SU-DHL-6 (cell line): ENCODE results near the gene YY1.

Experiments
- H2AFZ ChIP-seq: fragments of 200-600 bp; sonication (generic); 2 replicates; pipeline ENCODE4 v1.6.1; 2014; ENCODE audit warnings: low read depth, mild to moderate bottlenecking, moderate library complexity, mixed read lengths, antibody characterized with exemption, low read length; ENCODE audit not compliant: severe bottlenecking
- H3F3A ChIP-seq: fragments of 200-600 bp; shearing (Covaris generic); 2 replicates; pipeline ENCODE4 v1.6.0; 2016; ENCODE audit warnings: antibody characterized with exemption, mild to moderate bottlenecking; ENCODE audit not compliant: insufficient read depth
- H3K27ac ChIP-seq: fragments of 200-600 bp; sonication (generic); 2 replicates; pipeline ENCODE4 v1.5.1; 2016; ENCODE audit warnings: low read depth, mild to moderate bottlenecking, low read length, moderate library complexity, mixed read lengths
- H3K27me3 ChIP-seq: fragments of 200-600 bp; sonication (generic), shearing (Covaris generic); 2 replicates; pipeline ENCODE4 v1.6.0; 2014; ENCODE audit warnings: mild to moderate bottlenecking, low read length
- H3K36me3 ChIP-seq: fragments of 200-600 bp; sonication (generic); 2 replicates; pipeline ENCODE4 v1.6.1; 2014; ENCODE audit warnings: mild to moderate bottlenecking, low read length, mixed read lengths
- H3K4me2 ChIP-seq: fragments of 300-600, 200-600 bp; shearing (Covaris generic), sonication (generic); 2 replicates; pipeline ENCODE4 v1.6.0; 2014; ENCODE audit warnings: low read length, low read depth, mild to moderate bottlenecking; ENCODE audit not compliant: poor library complexity, severe bottlenecking
- H3K4me3 ChIP-seq: fragments of 200-600 bp; sonication (generic); 2 replicates; pipeline ENCODE4 v1.5.1; 2014; ENCODE audit warnings: antibody characterized with exemption, low read length, mild to moderate bottlenecking, mixed read lengths; ENCODE audit not compliant: insufficient read depth, poor library complexity, severe bottlenecking
- H3K79me2 ChIP-seq: fragments of 200-600 bp; sonication (generic); 2 replicates; pipeline ENCODE4 v1.6.1; 2014; ENCODE audit warnings: mild to moderate bottlenecking, low read length, moderate library complexity; ENCODE audit not compliant: insufficient read depth
- H3K9ac ChIP-seq: fragments of 200-600 bp; sonication (generic); 2 replicates; pipeline ENCODE4 v1.7.0; 2014; ENCODE audit warnings: mild to moderate bottlenecking, low read length
- H3K9me2 ChIP-seq: fragments of 200-600 bp; sonication (generic); replicated peaks from 2 replicates; pipeline ENCODE4 v1.6.1; 2014; ENCODE audit warnings: low read length; ENCODE audit not compliant: insufficient read depth
- H3K9me3 ChIP-seq: fragments of 200-600 bp; sonication (generic); 2 replicates; pipeline ENCODE4 v1.6.1; 2014; ENCODE audit warnings: low read length, mixed read lengths; ENCODE audit not compliant: insufficient read depth
- H4K20me1 ChIP-seq: fragments of 200-600 bp; sonication (generic); 2 replicates; pipeline ENCODE4 v1.6.1; 2014; ENCODE audit warnings: low read depth, mild to moderate bottlenecking, antibody characterized with exemption, low read length, moderate library complexity, mixed read lengths
- EZH2phosphoT487 ChIP-seq: fragments of 200-600 bp; sonication (generic), shearing (Covaris generic); conservative IDR thresholded peaks from 2 replicates; pipeline ENCODE4 v1.6.1; 2018; ENCODE audit warnings: mild to moderate bottlenecking, antibody characterized with exemption, low read length, moderate library complexity, mixed read lengths
- TF ChIP-seq, protein P1 (sequence below): fragments of 200-600 bp; sonication (generic); IDR thresholded peaks from one replicate; pipeline ENCODE4 v1.5.1; 2017; ENCODE audit warnings: antibody characterized with exemption, mild to moderate bottlenecking, low read length, moderate library complexity; ENCODE audit not compliant: insufficient read depth, poor library complexity, severe bottlenecking

Gene YY1

DNA sequence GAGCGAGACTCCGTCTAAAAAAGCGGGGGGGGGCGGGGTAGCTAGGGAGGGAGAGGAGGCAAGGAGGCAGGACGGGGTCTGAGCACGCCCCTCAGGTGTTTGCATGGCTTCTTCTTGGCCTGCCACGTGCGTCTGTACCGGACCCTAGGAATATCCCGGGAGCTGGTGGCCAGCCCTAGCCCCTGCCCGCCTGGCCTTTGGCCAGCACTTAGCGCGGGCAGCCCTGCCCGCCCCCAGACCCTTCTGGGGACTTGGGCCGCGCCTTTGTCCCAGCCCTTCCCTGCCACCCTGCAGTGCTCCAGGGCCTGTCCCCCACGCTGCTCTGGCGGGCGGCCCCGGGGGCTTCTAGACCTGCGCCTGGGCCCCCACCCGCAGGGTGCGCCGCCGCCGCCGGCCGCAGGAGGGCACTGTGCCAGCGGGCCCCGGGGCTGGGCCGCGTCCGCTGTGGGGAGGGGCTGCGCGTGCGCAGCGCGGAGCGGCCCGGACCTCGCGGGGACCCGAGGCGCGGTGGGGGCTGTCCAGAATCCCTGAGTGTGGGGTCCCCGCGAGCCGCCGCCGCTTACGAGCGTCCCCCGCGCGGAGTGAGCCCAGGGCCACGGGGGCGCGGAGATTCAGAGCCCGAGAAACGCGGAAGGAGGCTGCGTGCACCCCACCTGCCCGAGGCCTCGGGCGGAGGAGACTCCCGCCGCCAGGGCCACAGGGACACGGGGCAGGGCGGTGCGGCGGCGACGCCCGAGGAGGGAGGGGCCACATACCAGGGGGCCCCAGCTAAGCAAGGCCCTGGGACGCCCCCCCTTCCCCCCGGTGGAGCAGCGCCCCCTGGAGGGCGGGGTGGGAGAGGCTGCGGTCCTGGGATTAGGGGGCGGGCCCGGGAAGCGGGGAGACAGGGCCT lies 46.3 kb downstream of the YY1 start:
- Histone ChIP-seq H2AFZ (peak overlapping the region; percentile 86), H3F3A (peaks cover 27% of the 10 kb centered on the region), H3K36me3 (no peaks in the 10 kb centered on the region), H3K27ac (0 out of 2 replicates have a peak overlapping the region, but pooled peaks have one; percentile 42), H3K79me2 (peaks cover 11% of the 10 kb centered on the region; the same call in 1 of the 2 replicates), H3K9me3 (no peaks in the 10 kb centered on the region), H3K9me2 (no peaks in the 10 kb centered on the region), H3K4me3 (peak overlapping the region; percentile 72), H3K9ac (peak overlapping the region; percentile 83), H4K20me1 (no peaks in the 10 kb centered on the region), H3K27me3 (no peaks in the 10 kb centered on the region), H3K4me2 (peak overlapping the region; percentile 74)
- TF ChIP-seq, protein P1, sequence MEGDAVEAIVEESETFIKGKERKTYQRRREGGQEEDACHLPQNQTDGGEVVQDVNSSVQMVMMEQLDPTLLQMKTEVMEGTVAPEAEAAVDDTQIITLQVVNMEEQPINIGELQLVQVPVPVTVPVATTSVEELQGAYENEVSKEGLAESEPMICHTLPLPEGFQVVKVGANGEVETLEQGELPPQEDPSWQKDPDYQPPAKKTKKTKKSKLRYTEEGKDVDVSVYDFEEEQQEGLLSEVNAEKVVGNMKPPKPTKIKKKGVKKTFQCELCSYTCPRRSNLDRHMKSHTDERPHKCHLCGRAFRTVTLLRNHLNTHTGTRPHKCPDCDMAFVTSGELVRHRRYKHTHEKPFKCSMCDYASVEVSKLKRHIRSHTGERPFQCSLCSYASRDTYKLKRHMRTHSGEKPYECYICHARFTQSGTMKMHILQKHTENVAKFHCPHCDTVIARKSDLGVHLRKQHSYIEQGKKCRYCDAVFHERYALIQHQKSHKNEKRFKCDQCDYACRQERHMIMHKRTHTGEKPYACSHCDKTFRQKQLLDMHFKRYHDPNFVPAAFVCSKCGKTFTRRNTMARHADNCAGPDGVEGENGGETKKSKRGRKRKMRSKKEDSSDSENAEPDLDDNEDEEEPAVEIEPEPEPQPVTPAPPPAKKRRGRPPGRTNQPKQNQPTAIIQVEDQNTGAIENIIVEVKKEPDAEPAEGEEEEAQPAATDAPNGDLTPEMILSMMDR = peak; percentile 69
- no peak for TF ChIP-seq EZH2phosphoT487

DNA sequence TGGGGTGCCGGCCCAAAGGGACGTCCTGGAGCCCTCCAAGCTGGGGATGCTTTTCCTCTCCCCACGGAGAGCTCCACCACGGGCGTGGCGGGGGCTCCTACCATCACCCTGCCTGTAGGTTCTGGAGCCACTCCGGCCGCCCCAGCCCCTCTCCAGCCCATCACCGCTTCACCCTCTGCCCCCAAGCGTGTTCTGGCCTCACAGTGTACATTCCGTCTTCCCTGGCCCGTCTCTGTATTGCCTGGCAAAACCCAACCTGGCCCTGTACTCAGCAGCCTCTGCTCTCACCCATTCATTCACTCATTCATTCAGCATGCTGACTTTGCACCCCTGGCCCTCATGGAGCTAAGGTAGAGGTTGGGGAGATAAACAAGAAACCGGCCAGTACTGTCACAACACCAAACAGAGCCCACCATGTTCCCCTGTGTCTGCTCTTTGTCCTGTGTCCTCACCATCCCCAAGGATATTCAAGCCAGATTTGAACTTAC lies 47.0 kb downstream of the YY1 start:
- H3K9ac ChIP-seq = peak overlapping the region; percentile 83
- H3K4me3 ChIP-seq = peak overlapping the region; percentile 72
- no peaks in the 10 kb centered on the region for H4K20me1 ChIP-seq
- no peaks in the 10 kb centered on the region for H3K9me2 ChIP-seq
- 0 out of 2 replicates have a peak, but pooled peaks cover 7% of the 10 kb centered on the region for H3K79me2 ChIP-seq
- H3F3A ChIP-seq = peaks cover 27% of the 10 kb centered on the region
- TF ChIP-seq, protein P1 = no peak
- TF ChIP-seq EZH2phosphoT487 = no peak
- H3K36me3 ChIP-seq = no peaks in the 10 kb centered on the region
- H3K9me3 ChIP-seq = no peaks in the 10 kb centered on the region
- peak overlapping the region; percentile 74 for H3K4me2 ChIP-seq
- H2AFZ ChIP-seq = no peak overlapping the region
- no peaks in the 10 kb centered on the region for H3K27me3 ChIP-seq
- H3K27ac ChIP-seq = no peak overlapping the region

DNA sequence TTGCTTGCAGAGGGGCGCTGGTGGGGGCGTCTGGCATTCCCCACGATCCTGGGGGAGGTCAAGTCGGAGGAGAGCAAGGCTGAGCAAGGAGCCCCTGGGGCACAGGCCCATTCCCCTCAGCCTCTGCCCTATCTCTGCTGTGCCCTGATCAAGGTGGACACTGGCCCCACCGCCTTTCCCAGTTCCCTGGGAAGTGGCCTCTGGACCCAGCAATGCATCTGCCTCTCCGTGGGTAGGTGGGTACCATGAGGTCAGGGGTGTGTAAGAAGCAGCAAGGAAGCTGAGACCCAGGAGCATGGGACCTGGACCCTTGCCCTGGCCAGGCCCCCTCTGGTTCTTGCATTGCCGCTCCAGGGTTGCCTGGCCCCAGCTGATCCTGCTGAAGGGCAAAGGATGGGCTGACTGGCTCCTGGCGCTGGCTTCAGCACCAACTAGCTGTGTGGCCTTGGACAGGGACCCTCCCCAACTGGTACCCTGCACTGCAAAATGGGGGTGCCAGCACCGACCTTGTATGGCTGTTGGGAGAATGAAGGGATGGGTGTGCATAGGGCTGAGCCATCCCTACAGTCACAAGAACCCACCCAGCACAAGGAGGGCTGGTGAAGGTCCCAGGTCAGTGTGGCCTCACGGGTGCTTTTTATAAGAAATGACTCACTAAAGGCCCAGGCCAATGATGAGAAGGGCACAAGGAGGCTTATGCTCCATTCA lies 47.7 kb downstream of the YY1 start:
- Histone ChIP-seq H3K27ac (no peak overlapping the region), H3K27me3 (no peaks in the 10 kb centered on the region), H3K9ac (no peak overlapping the region), H3K9me2 (no peaks in the 10 kb centered on the region), H4K20me1 (no peaks in the 10 kb centered on the region), H3K36me3 (no peaks in the 10 kb centered on the region), H3K9me3 (no peaks in the 10 kb centered on the region), H3K79me2 (0 out of 2 replicates have a peak, but pooled peaks cover 2% of the 10 kb centered on the region), H2AFZ (no peak overlapping the region), H3K4me3 (no peak overlapping the region), H3F3A (peaks cover 24% of the 10 kb centered on the region), H3K4me2 (no peak overlapping the region)
- TF ChIP-seq EZH2phosphoT487 = no peak
- TF ChIP-seq, protein P1 = no peak
